D721Med (cell line): ENCODE data around the gene LSP1.

Experiments
- DNase-seq: peaks from one replicate; pipeline ENCODE4 v3.0.0; 2011; ENCODE audit warnings: low spot score; ENCODE audit not compliant: insufficient read length
- FAIRE-seq: peaks from 2 replicates; lab custom pipeline; 2011; peaks lifted over from hg19 to GRCh38; lab: Jason Lieb, UNC
- CTCF ChIP-seq: IDR thresholded peaks from 2 replicates; pipeline ENCODE4 v1.5.1; 2012; ENCODE audit warnings: mild to moderate bottlenecking, control low read depth; ENCODE audit not compliant: insufficient read depth; ENCODE audit errors: missing control alignments

LSP1 gene

GRCh38 chr11:1854949-1855885 is 2.3 kb downstream of the LSP1 start:
- no peak for TF ChIP-seq CTCF
- FAIRE-seq (no peak), DNase-seq (no peak)

GRCh38 chr11:1855886-1856265 is 3.0 kb downstream of the LSP1 start:
- DNase-seq (no peak), FAIRE-seq (no peak)
- TF ChIP-seq CTCF: no peak

- TF ChIP-seq CTCF: no peak
- DNase-seq: no peak
- no peak for FAIRE-seq
Measured at GRCh38 chr11:1856306-1857005, 3.6 kb downstream of the LSP1 start.

GRCh38 chr11:1857064-1857463 is 4.2 kb downstream of the LSP1 start:
- no peak for DNase-seq
- FAIRE-seq: no peak
- no peak for TF ChIP-seq CTCF

GRCh38 chr11:1858154-1858553 is 5.3 kb downstream of the LSP1 start:
- no peak for FAIRE-seq
- no peak for DNase-seq
- TF ChIP-seq CTCF: no peak

GRCh38 chr11:1858576-1858975 is 5.7 kb downstream of the LSP1 start:
- DNase-seq: no peak
- TF ChIP-seq CTCF: no peak
- FAIRE-seq: no peak
